DOHH2 (cell line): ENCODE results near the gene IL13RA1.

Experiments used
- CTCF ChIP-seq: fragments of 200-600 bp; sonication (generic); IDR thresholded peaks from one replicate; pipeline ENCODE4 v1.5.1; 2014; ENCODE audit warnings: antibody characterized with exemption, mild to moderate bottlenecking, low read depth, low read length; ENCODE audit not compliant: poor library complexity, severe bottlenecking
- EZH2phosphoT487 ChIP-seq: fragments of 200-600 bp; sonication (generic); IDR thresholded peaks from 2 replicates; pipeline ENCODE4 v1.6.1; 2017; ENCODE audit warnings: borderline replicate concordance, mild to moderate bottlenecking, antibody characterized with exemption, low read length, moderate library complexity, mixed read lengths

DNA sequence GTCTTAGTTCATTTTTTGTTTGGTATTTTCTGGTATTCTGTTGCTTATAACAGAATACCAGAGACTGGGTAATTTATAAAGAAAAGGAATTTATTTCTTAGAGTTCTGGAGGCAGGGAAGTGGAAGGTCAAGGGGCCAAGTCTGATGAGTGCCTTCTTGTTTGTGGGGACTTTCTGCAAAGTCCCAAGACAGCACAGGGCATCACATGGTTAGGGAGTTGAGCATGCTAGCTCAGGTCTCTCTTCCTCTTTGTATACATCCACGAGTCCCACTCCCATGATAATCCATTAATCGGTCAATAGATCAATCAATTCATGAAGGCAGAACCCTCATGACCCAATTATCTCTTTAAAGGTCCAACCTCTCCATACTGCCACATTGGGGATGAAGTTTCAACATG, 31.1 kb downstream of the IL13RA1 start:
- no peak for TF ChIP-seq CTCF
- no peak for TF ChIP-seq EZH2phosphoT487
